Mucosa of gallbladder (tissue), 1 donor: Measurements from ENCODE around the gene SLC16A10. TPM values are rescaled to one million over a fixed set of nuclear protein-coding genes. Genes with fewer than 3 reads are reported as not detected.
"Not testable (repeated sequence)": the region's sequence is repeated elsewhere in the genome, so short reads cannot be mapped to it uniquely, and the experiment has no call there.

ENCODE experiments used
- DNase-seq: peaks from one replicate; pipeline ENCODE4 v3.0.0-alpha.2; 2020; ENCODE audit warnings: low spot score
- total RNA-seq: library from RNA; stranded (reverse); gene quantifications from one replicate; pipeline ENCODE4 v1.2.1, GENCODE V29; 2021
- donor health status: DM: no; HTN: no; CAD: no.

SLC16A10 gene
- total RNA-seq, 1 donor from 2014 or later, result 2.2 TPM

- DNase-seq, result not testable (repeated sequence)
Measured at GRCh38 chr6:111131018-111131417, 43.7 kb downstream of the SLC16A10 start.

GRCh38 chr6:111132669-111133068 lies 45.4 kb downstream of the SLC16A10 start:
- not testable (repeated sequence) for DNase-seq

- not testable (repeated sequence) for DNase-seq
Measured at GRCh38 chr6:111134236-111134869, 47.0 kb downstream of the SLC16A10 start.

DNA sequence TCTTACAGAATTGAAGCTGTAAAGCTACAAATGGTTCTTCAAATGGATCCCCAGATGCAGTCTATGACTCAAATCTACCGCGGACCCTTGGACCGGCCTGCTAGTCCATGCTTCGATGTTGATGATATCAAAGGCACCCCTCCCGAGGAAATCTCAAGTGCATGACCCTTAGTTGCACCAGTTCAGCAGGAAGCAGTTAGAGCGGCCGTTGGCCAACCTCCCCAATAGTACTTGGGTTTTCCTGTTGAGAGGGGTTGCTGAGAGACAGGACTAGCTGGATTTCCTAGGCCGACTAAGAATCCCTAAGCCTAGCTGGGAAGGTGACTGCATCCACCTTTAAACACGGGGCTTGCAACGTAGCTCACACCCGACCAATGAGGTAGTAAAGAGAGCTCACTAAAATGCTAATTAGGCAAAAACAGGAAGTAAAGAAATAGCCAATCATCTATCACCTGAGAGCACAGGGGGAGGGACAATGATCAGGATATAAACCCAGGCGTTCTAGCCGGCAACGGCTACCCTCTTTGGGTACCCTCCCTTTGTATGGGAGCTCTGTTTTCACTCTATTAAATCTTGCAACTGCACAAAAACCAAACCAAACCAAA lies 50.3 kb downstream of the SLC16A10 start:
- DNase-seq, result not testable (repeated sequence)

GRCh38 chr6:111147440-111147839 lies 60.1 kb downstream of the SLC16A10 start:
- DNase-seq, result no peak

DNA sequence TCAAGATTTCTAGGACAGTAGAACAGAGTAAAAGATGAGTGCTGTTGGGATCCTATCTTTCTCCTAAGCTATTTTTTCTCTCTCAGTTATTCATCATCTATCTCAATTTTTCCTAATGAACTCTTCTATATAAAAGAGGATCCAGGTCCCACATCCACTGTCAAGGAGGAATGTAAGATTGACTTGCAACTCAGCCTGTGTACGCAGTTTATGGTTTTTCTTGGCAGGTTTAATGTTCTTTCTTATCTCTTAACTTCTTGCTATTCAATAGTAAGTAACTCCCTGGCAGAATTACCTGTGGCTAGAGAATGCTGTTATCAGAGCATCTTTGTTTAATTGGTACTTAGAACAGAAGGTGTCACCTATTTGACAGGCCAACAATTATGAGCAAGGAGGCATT lies 60.8 kb downstream of the SLC16A10 start:
- no peak for DNase-seq

DNA sequence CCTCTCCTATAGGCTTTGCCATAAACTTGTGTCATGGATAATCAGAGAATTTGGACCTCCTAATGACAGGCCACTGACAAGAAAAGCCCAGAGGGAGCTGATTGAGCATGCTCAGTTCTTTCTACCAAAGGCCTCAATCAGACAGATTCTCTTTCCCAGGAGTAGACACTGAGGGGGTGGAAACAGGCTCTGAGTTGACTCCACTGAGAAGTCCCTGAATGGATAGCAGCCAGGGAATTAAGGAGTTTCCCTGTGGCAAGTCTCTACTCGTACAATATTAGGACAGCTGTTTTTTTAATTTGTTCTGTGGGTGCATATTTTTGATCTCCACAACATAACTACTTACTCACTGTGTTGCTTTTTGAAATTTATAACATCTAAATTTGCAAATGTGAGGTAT lies 63.3 kb downstream of the SLC16A10 start:
- DNase-seq, result no peak

- no peak for DNase-seq
Measured at GRCh38 chr6:111154981-111155380, 67.7 kb downstream of the SLC16A10 start.

- DNase-seq, result no peak
Measured at GRCh38 chr6:111157412-111157811, 70.1 kb downstream of the SLC16A10 start.

GRCh38 chr6:111159633-111160032 lies 72.3 kb downstream of the SLC16A10 start:
- no peak for DNase-seq

GRCh38 chr6:111161650-111162049 lies 74.3 kb downstream of the SLC16A10 start:
- no peak for DNase-seq

DNA sequence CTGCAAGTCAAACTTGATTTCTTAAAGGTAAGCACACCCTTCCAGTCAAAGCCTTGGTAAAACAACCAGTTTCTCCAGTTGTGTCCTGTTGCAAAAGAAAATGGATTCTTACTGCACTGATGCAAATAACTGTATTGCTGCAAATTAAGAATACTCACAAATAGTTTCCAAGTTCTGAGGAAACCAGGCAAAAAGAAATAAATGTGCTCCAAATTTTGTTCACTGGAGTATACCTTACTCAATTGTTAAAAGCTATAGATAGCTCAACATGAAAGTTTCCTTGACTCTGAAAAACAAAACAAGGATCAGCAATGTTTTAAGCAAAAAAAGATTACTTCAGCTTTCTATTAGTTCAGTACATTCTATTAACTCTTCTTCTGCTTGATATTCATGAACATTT lies 75.2 kb downstream of the SLC16A10 start:
- no peak for DNase-seq

- no peak for DNase-seq
Measured at GRCh38 chr6:111171577-111172400, 84.5 kb downstream of the SLC16A10 start.

DNA sequence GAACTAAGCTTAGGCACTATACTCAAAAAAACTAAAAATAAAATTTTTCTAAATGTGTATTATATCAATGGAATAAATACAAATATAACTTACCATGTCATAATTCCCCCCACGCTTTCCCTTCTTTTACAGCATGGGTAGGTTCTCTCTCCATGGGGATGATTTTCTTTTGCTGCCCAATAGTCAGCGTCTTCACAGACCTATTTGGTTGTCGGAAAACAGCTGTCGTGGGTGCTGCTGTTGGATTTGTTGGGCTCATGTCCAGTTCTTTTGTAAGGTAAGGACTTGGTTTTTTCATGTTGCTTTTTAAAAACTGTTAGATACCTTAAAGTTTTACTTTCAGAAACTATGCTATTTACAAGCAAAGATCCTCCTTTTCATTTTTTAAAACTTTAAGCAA lies 85.3 kb downstream of the SLC16A10 start:
- DNase-seq, result no peak

- no peak for DNase-seq
Measured at GRCh38 chr6:111173341-111173740, 86.0 kb downstream of the SLC16A10 start.

DNA sequence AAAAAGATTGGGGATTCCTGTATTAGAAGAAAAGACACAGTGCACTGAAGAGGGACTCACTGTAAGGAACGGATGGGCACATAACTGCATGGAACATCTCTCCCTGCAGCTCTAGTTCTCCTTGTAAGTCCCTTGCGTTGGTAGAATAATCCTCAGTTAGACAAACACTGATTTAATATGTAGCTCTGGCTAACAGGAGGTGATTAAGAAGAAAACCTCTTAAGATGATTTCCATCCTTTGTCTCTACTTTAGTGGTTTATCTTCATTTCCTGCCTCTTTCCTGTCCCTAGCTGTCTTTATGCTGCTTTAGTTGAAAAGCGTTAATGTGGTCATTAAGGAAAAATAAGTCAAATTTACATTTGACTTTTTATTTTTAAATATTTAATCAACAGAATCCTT lies 86.6 kb downstream of the SLC16A10 start:
- DNase-seq, result no peak

DNA sequence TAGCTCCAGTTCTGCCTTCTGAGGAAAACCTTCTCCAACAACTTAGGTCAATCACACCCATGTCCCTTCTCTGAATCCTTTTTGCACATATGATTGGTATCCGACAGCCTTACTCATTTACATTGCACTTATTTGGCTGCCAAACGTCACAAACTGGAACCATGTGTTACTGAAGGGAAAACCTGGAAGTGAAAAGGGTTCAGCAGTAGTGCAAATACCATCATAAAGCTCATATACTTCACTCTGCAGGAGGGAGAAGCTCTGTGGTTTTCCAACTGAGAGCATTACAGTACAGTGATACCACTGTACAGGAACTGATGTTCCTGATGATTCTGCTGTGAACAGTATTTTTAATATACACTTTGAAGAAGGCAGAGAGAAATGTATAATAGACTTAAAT lies 87.8 kb downstream of the SLC16A10 start:
- DNase-seq, result no peak

DNA sequence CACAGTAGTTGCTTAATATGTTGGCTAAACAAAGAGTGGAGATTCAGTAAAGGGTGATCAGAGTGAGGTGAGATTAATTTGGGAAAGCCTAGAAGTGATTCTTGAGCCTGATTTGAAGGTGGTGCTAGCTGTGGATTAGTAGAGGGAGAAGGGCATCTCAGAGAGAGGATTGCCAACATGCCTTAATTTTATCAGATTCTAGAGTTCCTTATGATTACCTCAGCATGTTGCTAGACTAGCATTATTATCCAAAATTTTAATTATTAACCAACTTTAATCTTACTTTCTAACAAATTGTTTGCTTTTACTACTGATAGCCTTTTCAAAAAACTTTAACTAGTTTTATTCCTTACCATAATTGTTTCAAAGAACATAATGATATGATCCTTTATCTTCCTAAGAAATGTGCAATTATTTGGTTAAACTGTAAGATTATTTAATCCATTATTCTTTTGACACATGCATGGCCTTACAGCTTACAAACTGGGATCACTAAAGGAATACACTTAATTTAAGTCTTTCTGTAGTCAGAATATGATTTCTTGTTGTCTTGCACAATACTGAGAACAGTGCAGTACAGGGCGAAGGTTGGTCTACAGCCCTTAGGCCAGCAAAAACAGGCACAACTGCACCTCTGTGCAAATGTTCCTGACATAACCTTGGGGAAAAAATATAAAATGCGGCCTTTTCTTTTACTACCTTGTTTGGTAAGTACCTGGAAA lies 88.9 kb downstream of the SLC16A10 start:
- no peak for DNase-seq

- no peak for DNase-seq
Measured at GRCh38 chr6:111176760-111177099, 89.4 kb downstream of the SLC16A10 start.

GRCh38 chr6:111177131-111177530 lies 89.8 kb downstream of the SLC16A10 start:
- DNase-seq, result no peak

GRCh38 chr6:111183702-111184517 lies 96.6 kb downstream of the SLC16A10 start:
- no peak for DNase-seq
